Measurements from ENCODE around the gene C1QTNF8.
"Not testable (repeated sequence)": the region's sequence is repeated elsewhere in the genome, so short reads cannot be mapped to it uniquely, and the experiment has no call there.

C1QTNF8 gene

GRCh38 chr16:1107141-1107540, 11.1 kb upstream of the C1QTNF8 start:
- no peak for DNase-seq

GRCh38 chr16:1106659-1107058, 10.6 kb upstream of the C1QTNF8 start:
- DNase-seq = no peak

- DNase-seq = peak in 1 of 2 experiments; percentile 57
Observed at GRCh38 chr16:1105888-1106620, 10.0 kb upstream of the C1QTNF8 start.

- no peak for DNase-seq
Observed at GRCh38 chr16:1103636-1103980, 7.6 kb upstream of the C1QTNF8 start.

GRCh38 chr16:1102921-1103635, 7.0 kb upstream of the C1QTNF8 start:
- DNase-seq = peak in 1 of 2 experiments; percentile 52

GRCh38 chr16:1102333-1102700, 6.3 kb upstream of the C1QTNF8 start:
- no peak for DNase-seq

GRCh38 chr16:1101573-1102332, 5.7 kb upstream of the C1QTNF8 start:
- DNase-seq = no peak

- no peak for DNase-seq
Observed at GRCh38 chr16:1101133-1101532, 5.1 kb upstream of the C1QTNF8 start.

GRCh38 chr16:1100084-1100800, 4.2 kb upstream of the C1QTNF8 start:
- no peak for DNase-seq

GRCh38 chr16:1099189-1100083, 3.4 kb upstream of the C1QTNF8 start:
- DNase-seq = no peak

- no peak for DNase-seq
Observed at GRCh38 chr16:1098266-1098991, 2.4 kb upstream of the C1QTNF8 start.

GRCh38 chr16:1097800-1098199, 1.8 kb upstream of the C1QTNF8 start:
- DNase-seq = no peak

GRCh38 chr16:1097156-1097555, 1.1 kb upstream of the C1QTNF8 start:
- DNase-seq = no peak

- DNase-seq = no peak
Observed at GRCh38 chr16:1095450-1096168, 435 bp downstream of the C1QTNF8 start.

- DNase-seq = no peak
Observed at GRCh38 chr16:1094601-1095449, 1.2 kb downstream of the C1QTNF8 start.

GRCh38 chr16:1094124-1094479, 1.9 kb downstream of the C1QTNF8 start:
- no peak for DNase-seq

- peak; percentile 69 to 78 for DNase-seq
Observed at GRCh38 chr16:1093284-1094123, 2.5 kb downstream of the C1QTNF8 start.

- DNase-seq = not testable (repeated sequence)
Observed at GRCh38 chr16:1092685-1093283, 3.3 kb downstream of the C1QTNF8 start.

All from NCI-H1930 (cell line).